HepG2 (cell line): Measurements from ENCODE around the gene SPINDOC.
"Not testable (repeated sequence)": the region's sequence is repeated elsewhere in the genome, so short reads cannot be mapped to it uniquely, and the experiment has no call there.

Experiments used
- CEBPG ChIP-seq: IDR thresholded peaks from 2 replicates; pipeline ENCODE4 v1.6.1; 2016
- POLR2A ChIP-seq, 2 experiments: IDR thresholded peaks; 2 replicates each; pipeline ENCODE4 v1.6.1; 2011; ENCODE audit warnings: low read depth in 2 of 2, low read length in 2 of 2, mild to moderate bottlenecking in 1 of 2, moderate library complexity in 1 of 2; ENCODE audit not compliant: insufficient read depth in 1 of 2
- RNF2 ChIP-seq: fragments of 450-650 bp; conservative IDR thresholded peaks from 2 replicates; pipeline ENCODE4 v1.6.1; 2016; ENCODE audit warnings: low read depth
- SP1 ChIP-seq, 2 experiments: fragments of 450-650 bp in 1 of 2; sonication (generic) in 1 of 2; formaldehyde crosslinking in 1 of 2; IDR thresholded peaks; 2 replicates each; pipeline versions ENCODE4 v1.4.0 to v1.6.1; 2016 to 2020; ENCODE audit warnings: missing genetic modification reagents in 1 of 2
- ZFP36 ChIP-seq: fragments of 150-350 bp; IDR thresholded peaks from 2 replicates; pipeline ENCODE4 v1.6.1; 2018; ENCODE audit warnings: borderline replicate concordance, low read length, low read depth; ENCODE audit not compliant: partially characterized antibody
- ZFP41 ChIP-seq: sonication (generic); formaldehyde crosslinking; IDR thresholded peaks from 2 replicates; pipeline ENCODE4 v1.4.0; 2020; ENCODE audit warnings: mild to moderate bottlenecking, missing genetic modification reagents, borderline replicate concordance

DNA sequence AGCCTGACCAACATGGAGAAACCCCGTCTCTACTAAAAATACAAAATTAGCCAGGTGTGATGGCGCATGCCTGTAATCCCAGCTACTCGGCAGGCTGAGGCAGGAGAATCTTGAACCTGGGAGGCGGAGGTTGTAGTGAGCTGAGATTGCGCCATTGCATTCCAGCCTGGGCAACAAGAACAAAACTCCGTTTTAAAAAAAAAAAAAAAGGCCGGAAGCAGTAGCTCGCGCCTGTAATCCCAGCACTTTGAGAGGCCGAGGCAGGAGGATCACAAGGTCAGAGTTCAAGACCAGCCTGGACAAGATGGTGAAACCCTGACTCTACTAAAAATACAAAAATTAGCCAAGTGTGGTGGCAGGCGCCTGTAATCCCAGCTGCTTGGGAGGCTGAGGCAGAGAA, 2.9 kb upstream of the SPINDOC start:
- peak; percentile 80 for TF ChIP-seq CEBPG
- TF ChIP-seq RNF2; ZFP36; SP1 (IDR thresholded peaks at IDR 0.05); SP1 (CRISPR knock-in tag; IDR thresholded peaks at IDR 0.05); POLR2A (IDR thresholded peaks at IDR 0.05; ENCODE audit: insufficient read depth in 1 of 2, low read depth in 2 of 2, low read length in 2 of 2); ZFP41 (CRISPR knock-in tag): not testable (repeated sequence)
